COLO668 (cell line): ENCODE results near the gene FBL.

ENCODE experiments used
- DNase-seq: peaks from one replicate; lab custom pipeline; 2025; ENCODE audit not compliant: unreplicated experiment; lab: John Stamatoyannopoulos, UW

FBL gene

GRCh38 chr19:39796000-39796498, 50.1 kb downstream of the FBL start:
- DNase-seq: no peak

DNA sequence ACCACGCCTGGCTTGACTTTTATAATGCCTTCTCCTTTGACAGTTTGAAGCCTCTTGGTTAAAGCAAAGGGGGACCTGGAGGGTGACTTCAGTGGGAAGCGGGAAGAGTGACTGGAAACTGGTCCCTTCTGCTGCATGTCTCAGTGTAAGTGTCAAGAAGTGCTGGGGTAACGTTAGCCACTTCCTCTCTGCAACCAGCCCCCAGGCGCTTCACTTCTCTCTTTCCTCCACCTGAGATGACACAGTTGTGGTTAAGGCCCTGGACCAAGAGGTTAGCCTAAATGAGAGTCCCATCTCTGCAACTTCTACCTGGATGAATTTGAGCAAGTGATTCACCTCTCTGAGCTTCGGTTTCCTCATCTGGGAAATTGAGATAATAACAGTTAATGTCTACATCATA, 51.2 kb downstream of the FBL start:
- DNase-seq: no peak

DNA sequence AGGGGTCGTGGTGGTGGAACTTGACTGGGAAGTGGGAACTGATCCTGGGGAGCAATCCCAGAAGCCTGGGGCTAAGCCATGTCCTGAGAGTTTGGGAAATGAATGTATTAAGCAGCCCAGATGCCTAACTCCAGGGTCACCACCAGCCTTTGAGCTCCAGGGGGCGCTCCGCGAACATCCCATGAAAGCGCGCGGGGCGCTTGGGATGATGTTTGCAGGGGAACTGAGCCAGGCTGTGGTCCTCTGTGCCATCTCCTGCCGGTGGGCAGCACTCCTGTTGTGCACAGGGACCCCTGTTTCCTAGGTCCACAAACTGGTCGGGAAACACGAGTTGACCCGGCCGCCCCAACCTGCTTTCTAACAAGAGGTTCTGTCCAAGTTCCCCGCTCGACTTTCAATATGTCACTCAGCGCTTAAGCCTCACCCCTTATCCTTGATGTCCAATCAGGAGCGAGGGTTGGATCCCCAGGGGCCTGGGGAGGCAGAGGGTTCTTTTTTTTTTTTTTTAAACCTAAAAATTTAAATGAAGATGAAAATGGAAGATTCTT, 53.1 kb downstream of the FBL start:
- DNase-seq: peak; percentile 82

GRCh38 chr19:39788244-39788643, 57.9 kb downstream of the FBL start:
- DNase-seq: no peak
